HG03066 (cell line): Measurements from ENCODE around the gene ANKRD13D.
"Not testable (repeated sequence)": the region's sequence is repeated elsewhere in the genome, so short reads cannot be mapped to it uniquely, and the experiment has no call there.

Experiments used
- ATAC-seq: cut with Tn5 transposase; IDR thresholded peaks from one replicate; pipeline ENCODE4 v1.9.1; 2021; ENCODE audit warnings: low read depth; ENCODE audit not compliant: unreplicated experiment

The ANKRD13D gene

DNA sequence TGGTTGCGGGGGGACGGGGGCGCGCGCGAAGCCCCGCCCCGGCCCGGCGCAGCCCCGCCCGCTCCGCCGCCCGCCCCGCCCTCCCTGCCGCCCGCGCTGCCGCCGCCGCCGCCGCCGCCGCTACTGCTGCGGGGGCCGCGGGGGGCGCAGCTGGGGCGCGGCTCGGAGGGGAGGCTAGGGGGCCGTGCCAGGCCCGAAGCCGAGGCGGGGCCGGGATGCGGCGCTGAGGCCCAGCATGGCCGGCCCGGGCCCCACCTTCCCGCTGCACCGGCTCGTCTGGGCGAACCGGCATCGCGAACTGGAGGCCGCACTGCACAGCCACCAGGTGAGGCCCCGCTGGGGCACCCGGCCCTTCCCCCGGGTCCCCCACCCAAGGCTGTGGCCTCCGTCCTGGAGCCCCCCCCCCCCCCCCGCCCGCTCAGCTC lies at the start of gene ANKRD13D:
Gene ANKRD13D (plus strand): TSS at position 78 of the 425 bp plus-strand sequence. CDS start 158 bp downstream, at position 236.
- ATAC-seq = no peak

DNA sequence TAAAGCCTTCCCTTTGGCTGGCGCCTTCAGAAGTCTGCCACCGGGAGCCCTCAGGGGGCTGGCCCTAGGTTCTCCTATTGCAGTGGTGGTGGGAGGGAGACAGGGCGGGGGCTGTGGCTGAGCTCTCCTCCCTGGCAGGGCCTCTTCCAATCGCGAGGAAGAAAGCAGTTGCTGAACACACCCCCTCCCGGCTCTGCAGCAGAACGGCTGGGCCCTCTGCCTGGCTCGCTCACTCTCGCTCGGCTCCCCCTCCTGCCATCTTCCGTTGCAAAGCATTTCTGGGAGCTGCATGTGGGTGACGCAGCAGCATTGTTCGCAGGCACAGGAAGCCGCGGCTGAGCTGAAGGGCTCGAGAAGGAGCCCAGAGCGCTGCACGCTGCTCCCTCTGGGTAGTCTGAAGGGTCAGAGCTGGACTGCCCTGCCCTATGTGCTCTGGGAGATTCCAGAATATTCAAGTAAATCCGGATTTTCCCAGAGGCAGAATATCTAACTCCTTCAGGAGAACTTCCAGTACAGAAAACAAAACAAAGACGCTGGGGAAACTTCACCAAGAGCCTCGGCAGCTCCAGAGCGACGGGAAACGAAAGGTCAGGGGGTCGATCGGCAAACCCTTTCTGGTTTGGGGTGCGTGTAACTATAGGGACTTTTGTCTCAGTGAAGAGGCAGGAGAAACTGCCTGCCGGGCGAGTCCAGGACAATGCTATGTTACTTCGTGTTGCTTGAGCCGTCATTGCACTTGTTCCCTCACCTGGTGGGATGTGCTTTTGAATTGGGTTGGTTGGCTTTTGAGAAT lies 49.1 kb upstream of the ANKRD13D start:
- peak; percentile 88 for ATAC-seq

DNA sequence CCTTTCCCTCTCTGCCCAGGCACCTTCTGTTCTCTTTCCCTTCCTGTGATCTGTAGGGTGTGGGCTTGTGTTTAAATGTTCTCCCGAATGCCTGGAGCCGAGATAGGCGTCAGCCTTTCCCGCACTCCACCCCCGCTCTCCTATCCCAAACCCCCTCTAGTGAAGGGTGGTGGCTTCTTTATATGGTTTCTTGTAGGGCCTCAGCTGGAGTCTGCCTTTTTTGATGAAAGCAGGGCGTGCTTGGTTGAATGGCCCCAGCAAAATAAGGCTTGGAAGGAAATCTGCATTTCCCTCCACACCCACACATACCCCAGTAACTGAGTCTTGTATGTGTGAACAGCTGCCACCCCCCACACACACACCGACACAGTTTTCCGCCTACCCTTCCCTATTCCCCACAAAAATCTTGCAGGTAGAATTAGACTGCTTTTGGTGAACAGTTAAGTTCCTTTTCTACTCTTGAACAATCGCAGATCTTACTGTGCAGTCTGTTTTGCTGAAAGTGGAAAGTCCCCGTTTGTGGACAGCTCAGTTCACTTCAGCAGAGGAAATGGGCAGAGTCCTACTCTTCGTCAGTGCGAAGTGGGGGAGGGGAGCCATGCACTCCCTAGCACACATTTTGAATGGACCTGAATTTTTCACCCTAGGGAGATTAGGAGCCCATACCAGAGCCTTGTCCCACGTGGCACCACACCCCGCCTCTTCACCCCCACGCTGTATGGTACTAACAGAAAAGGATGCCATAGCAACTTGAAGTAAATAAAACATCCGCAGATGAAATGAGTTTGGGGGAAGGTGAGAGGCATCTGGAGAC lies 48.3 kb upstream of the ANKRD13D start:
- no peak for ATAC-seq

DNA sequence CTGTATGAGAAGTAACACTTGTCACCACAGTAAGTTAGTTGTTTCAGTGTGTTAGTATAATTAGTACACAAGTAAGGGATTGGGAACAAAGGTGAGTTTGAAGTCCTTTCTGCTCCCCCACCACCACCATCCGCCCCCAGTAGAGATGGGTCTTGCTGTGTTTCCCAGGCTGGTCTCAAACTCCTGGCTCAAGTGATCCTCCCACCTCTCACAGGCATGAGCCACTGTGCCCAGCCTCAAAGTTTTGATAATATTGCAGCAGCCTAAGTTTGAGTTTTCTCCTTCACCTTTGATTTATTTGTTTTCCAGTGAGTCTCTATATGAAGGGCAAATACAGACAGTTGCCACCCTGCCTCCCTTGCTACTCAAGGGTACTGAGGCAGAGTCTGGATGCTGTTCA lies 46.6 kb upstream of the ANKRD13D start:
- ATAC-seq = no peak

- ATAC-seq = no peak
These were observed 46.1 kb upstream of the ANKRD13D start for GRCh38 chr11:67243051-67243450.

DNA sequence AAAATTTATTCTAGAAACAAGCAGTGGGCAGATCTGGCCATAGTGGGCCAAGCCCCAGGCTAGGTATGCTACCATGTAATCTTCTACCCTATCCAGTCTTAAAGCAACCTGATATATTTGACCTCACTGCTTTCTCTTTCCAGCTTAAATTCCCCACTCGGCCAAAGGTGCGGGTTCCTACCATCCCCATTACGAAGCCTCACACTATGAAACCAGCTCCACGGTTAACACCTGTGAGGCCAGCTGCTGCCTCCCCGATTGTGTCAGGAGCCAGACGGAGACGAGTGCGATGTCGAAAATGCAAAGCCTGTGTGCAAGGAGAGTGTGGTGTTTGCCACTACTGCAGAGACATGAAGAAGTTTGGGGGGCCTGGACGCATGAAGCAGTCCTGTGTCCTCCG lies 44.1 kb upstream of the ANKRD13D start:
- ATAC-seq = no peak

- ATAC-seq = no peak
These were observed 41.1 kb upstream of the ANKRD13D start for GRCh38 chr11:67247946-67248550.

DNA sequence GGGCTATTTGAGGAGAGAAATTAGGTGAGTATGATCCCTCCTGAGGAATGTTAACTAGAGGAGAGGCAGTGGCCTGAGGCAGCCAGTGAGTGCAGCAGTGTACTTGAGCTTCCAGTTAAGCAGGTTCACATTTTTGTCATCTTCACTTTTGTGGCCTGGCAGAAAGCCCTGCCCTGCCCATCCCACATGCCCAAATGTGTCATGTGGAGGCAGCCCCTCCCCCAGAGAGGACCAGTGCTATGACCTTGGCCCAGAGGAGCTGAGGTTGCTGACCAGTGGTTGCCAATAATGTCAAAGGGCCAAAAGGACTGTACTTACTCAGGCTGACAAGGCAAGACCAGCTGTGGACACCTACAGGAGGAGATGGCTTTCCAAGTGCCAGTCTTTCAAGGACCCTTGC lies 40.5 kb upstream of the ANKRD13D start:
- ATAC-seq = no peak

GRCh38 chr11:67250059-67251043 lies 38.8 kb upstream of the ANKRD13D start:
- no peak for ATAC-seq

DNA sequence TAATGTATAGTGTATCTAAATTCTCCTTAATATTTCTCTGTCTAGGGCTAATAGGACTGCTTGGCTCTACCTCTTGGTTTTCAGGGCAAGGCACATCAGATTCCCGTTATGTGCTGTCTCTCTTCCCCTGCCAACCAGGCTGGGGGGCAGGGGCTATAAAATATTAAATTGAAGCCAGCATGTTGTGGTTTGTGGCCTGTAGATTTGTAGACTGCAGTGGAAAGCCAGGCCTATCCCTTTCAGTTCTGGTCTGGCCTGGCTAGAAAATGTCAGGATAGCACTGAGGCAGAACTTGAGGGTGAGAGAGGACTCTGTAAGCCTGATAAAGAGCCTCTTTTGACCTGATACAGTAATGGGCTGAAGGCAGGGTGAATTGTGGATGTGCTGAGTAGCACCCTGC lies 37.3 kb upstream of the ANKRD13D start:
- ATAC-seq = no peak

GRCh38 chr11:67252831-67253239 lies 36.3 kb upstream of the ANKRD13D start:
- no peak for ATAC-seq

DNA sequence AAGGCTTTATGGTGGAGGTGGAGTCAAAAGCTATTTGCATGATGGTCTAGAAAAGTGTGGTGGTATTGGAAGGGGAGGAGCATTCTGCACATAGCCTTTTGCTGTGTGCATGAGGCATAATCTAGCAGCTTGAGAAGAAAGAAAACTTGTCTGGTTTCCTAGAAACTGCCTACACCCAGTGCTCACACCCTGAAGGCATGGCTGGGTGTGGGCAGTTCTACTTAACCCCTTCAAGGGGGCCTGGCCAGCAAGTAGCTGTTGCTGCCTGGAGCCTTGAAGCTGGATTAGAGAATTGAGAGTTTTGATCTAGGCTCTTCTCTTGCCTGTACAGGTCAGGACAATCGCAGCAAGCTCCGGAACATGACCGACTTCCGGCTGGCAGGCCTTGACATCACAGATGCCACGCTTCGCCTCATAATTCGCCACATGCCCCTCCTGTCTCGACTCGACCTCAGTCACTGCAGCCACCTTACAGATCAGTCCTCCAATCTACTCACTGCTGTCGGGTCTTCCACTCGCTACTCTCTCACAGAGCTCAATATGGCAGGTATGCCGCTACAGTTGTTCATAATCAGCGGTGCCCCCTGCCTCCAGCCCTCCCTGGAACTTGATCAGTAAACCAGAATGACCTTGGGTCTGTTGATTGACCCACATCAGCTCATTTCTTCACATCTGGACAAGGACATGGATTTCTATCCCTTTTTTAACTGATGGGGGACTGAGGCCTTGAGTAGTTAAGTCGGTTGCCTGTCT lies 35.1 kb upstream of the ANKRD13D start:
- ATAC-seq = no peak

DNA sequence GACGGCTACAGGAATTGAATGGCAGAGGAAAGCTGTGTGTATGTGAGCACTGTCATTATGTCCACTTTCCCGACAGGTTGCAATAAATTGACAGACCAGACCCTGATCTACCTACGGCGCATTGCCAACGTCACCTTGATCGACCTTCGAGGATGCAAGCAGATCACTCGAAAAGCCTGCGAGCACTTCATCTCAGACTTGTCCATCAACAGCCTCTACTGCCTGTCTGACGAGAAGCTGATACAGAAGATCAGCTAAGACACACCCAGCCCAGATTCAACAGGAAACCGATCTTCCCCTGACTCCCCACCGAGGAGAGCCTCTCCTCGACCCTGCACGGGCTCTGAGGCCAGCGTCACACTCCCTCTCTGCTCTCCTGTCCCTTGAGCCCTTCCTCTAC lies 34.3 kb upstream of the ANKRD13D start:
- no peak for ATAC-seq

- ATAC-seq = no peak
These were observed 33.8 kb upstream of the ANKRD13D start for GRCh38 chr11:67255353-67255752.

- no peak for ATAC-seq
These were observed 33.2 kb upstream of the ANKRD13D start for GRCh38 chr11:67255864-67256263.

DNA sequence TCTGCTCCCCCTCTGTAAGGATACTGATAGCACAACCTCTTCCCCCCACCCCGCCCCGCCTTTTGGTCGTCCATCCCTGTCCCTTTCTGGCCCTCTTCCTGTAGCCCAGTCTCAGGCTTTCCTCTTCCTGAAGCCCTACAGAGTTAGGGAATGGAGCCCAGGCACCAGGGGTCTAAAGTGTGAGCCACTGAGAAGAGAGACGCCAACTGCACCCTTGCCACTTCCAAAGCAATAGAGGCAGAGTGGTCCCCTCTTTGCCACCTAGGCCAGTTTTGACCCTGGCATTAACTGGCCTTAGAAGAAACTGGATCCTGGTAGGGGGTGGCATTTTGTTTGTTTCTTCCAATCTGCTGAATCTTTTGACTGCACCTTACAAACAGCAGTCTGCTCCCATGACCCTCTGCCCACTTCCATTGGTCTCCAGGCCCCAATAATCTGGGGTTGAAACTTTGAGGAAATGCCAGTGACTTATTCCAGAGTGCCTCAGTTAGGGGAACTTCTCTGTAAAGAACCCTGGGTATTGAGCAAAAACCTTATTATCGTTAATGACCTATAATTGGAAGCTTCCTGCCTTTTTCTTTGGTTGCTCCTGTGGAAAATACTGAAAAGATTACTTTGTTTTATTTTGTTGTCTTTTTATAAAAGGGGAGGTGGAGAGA lies 32.5 kb upstream of the ANKRD13D start:
- no peak for ATAC-seq

DNA sequence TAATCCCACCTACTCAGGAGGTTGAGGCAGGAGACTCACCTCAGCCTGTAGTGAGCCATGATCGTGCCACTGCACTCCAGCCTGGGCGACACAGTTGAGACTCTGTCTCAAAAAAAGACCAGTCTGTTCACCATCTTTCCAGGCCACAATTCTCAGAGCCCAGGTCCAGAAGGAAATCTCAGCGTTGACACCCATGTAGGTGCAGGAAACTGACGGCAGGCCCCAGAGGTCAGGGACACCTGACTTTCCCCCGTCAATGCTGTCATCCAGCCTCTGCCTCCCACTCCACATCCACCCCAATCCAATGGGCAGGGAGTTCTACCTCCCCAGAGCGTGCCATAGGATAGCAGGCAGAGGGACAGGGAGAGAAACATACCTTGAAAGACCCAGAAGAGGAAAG lies 28.7 kb upstream of the ANKRD13D start:
- ATAC-seq = no peak

- not testable (repeated sequence) for ATAC-seq
These were observed 28.0 kb upstream of the ANKRD13D start for GRCh38 chr11:67260885-67261639.
